ENCODE results near the gene CCDC136. TPM values are rescaled to one million over a fixed set of nuclear protein-coding genes. Genes with fewer than 3 reads are reported as not detected.

CCDC136 gene
- total and polyA plus RNA-seq, 2 experiments from 2014 or later: 27.1 to 55.7 TPM

- Histone ChIP-seq H3K4me2 (no peak overlapping the region), H3K27me3 (ENCODE audit: insufficient read depth) (no peaks in the 10 kb centered on the region), H2AFZ (no peak overlapping the region), H3K27ac (ENCODE audit: low read depth) (no peak overlapping the region), H3F3A (replicated peaks; ENCODE audit: low read depth) (no peaks in the 10 kb centered on the region), H3K79me2 (replicated peaks; ENCODE audit: insufficient read depth) (no peaks in the 10 kb centered on the region), H3K36me3 (ENCODE audit: insufficient read depth) (no peaks in the 10 kb centered on the region), H3K9me2 (ENCODE audit: insufficient read depth) (no peaks in the 10 kb centered on the region), H3K4me1 (ENCODE audit: insufficient read depth) (peaks cover 3% of the 10 kb centered on the region; the same call in 1 of the 2 replicates), H3K4me3 (no peak overlapping the region), H4K20me1 (replicated peaks; ENCODE audit: insufficient read depth) (no peaks in the 10 kb centered on the region)
- Mint-ChIP-seq H3K27ac (no peak overlapping the region), H3K27me3 (ENCODE audit: insufficient read depth, low read depth, poor library complexity) (peaks cover 12% of the 10 kb centered on the region), H3K9me3 (no peaks in the 10 kb centered on the region; the same call in 2 of the 3 replicates), H3K4me3 (no peak overlapping the region), H3K36me3 (ENCODE audit: low read depth) (no peaks in the 10 kb centered on the region; the same call in 2 of the 3 replicates), H3K4me1 (peaks cover 6% of the 10 kb centered on the region)
- no peak for ATAC-seq
- TF ChIP-seq NANOG (IDR thresholded peaks at IDR 0.05; ENCODE audit: borderline replicate concordance) (no peak), STAT1 (IDR thresholded peaks at IDR 0.05; ENCODE audit: unreplicated experiment) (no peak), JUNB (IDR thresholded peaks at IDR 0.05; ENCODE audit: unreplicated experiment) (no peak), REST (IDR thresholded peaks at IDR 0.05; ENCODE audit: unreplicated experiment) (no peak), ETS1 (IDR thresholded peaks at IDR 0.05) (no peak), EZH2 (IDR thresholded peaks at IDR 0.05; ENCODE audit: low read depth, unreplicated experiment) (no peak), EZH2phosphoT487 (IDR thresholded peaks at IDR 0.05; ENCODE audit: unreplicated experiment) (no peak), ZNF114 (CRISPR knock-in tag; IDR thresholded peaks at IDR 0.05) (no peak), POLR2AphosphoS5 (IDR thresholded peaks at IDR 0.05; ENCODE audit: low read depth) (no peak), ZNF462 (CRISPR knock-in tag; IDR thresholded peaks at IDR 0.05) (no peak), CTCF (conservative IDR thresholded peaks at IDR 0.05; ENCODE audit: low read depth in 2 of 2) (no peak), CREB1 (CRISPR knock-in tag; IDR thresholded peaks at IDR 0.05; ENCODE audit: low read depth) (no peak), ZNF331 (CRISPR knock-in tag; IDR thresholded peaks at IDR 0.05; ENCODE audit: low read depth) (no peak)
- no peak for DNase-seq (ENCODE audit: low spot score)
Observed at GRCh38 chr7:128841171-128841690, 49.5 kb downstream of the CCDC136 start.

Data from GM23338 (cell line).